ENCODE results near the gene POF1B.

POF1B gene

GRCh38 chrX:85244450-85245211 is 134.8 kb downstream of the POF1B start:
- in situ Hi-C loops (cut with HindIII; ENCODE audit: low pct_ligation_motif_present, low pct_unique_long_range_greater_than_20kb, low sequenced_read_pairs): no loop called here
- no peak for DNase-seq

- no peak for DNase-seq
- in situ Hi-C loops (cut with HindIII; ENCODE audit: low pct_ligation_motif_present, low pct_unique_long_range_greater_than_20kb, low sequenced_read_pairs): no loop called here
Measured at GRCh38 chrX:85243761-85244449, 135.6 kb downstream of the POF1B start, which contains the start of the genes SATL1 and ZNF711. Gene SATL1, minus strand, starts transcription at chrX:85243779. Its CDS starts 134,811 bp downstream, at chrX:85108968. Gene ZNF711, plus strand, starts transcription at chrX:85243991. Its CDS starts 3,582 bp downstream, at chrX:85247573.

GRCh38 chrX:85243155-85243554 is 136.3 kb downstream of the POF1B start:
- in situ Hi-C loops (cut with HindIII; ENCODE audit: low pct_ligation_motif_present, low pct_unique_long_range_greater_than_20kb, low sequenced_read_pairs): no loop called here
- no peak for DNase-seq
